SK-N-SH (cell line): Measurements from ENCODE around the gene UCHL5. TPM values are rescaled to one million over a fixed set of nuclear protein-coding genes. Genes with fewer than 3 reads are reported as not detected.

Experiments
- CTCF ChIA-PET: fragments of 300-600, 350-600 bp; formaldehyde crosslinking; extraction: SDS; loops from one replicate; lab custom pipeline; 2021; lab: Yijun Ruan, JAX
- POLR2A ChIA-PET: fragments of 350-600 bp; sonication (Branson Sonifier 250); formaldehyde crosslinking; extraction: SDS; loops from one replicate; lab custom pipeline; 2020; ENCODE audit warnings: antibody characterized with exemption, inconsistent platforms; lab: Yijun Ruan, JAX
- DNase-seq: peaks from one replicate; pipeline ENCODE4 v3.0.0; 2012
- H2AFZ ChIP-seq: fragments of 200-600 bp; sonication (generic); 2 replicates; pipeline ENCODE4 v1.8.1; 2016; ENCODE audit warnings: antibody characterized with exemption, mild to moderate bottlenecking, low read depth
- H3F3A ChIP-seq: fragments of 200-600 bp; sonication (generic); replicated peaks from 2 replicates; pipeline ENCODE3; 2016; ENCODE audit warnings: antibody characterized with exemption, mild to moderate bottlenecking; ENCODE audit not compliant: insufficient read depth
- H3K27ac ChIP-seq, 2 experiments: fragments of 200-500 bp in 1 of 2; fragments of 200-600 bp in 1 of 2; sonication (Bioruptor generic) in 1 of 2; sonication (generic), shearing (Covaris generic) in 1 of 2; 2 replicates each; pipeline versions ENCODE4 v1.5.1 to v1.6.1; 2014 to 2016; ENCODE audit warnings: low read depth in 2 of 2, inconsistent platforms in 1 of 2, low read length in 1 of 2, mild to moderate bottlenecking in 1 of 2, mixed read lengths in 1 of 2
- H3K27me3 ChIP-seq: fragments of 200-600 bp; sonication (generic), shearing (Covaris generic); 2 replicates; pipeline ENCODE4 v1.6.1; 2016; ENCODE audit warnings: mixed run types; ENCODE audit not compliant: insufficient read depth
- H3K36me3 ChIP-seq, 2 experiments: fragments of 200-500 bp in 1 of 2; fragments of 200-600 bp in 1 of 2; sonication (Bioruptor generic) in 1 of 2; sonication (generic) in 1 of 2; replicated peaks in 1 of 2; 2 replicates each; pipeline versions ENCODE3 to v1.5.1; 2014 to 2016; ENCODE audit warnings: low read length in 1 of 2, mild to moderate bottlenecking in 1 of 2; ENCODE audit not compliant: insufficient read depth in 2 of 2, control insufficient read depth in 1 of 2
- H3K4me1 ChIP-seq, 2 experiments: fragments of 200-500 bp in 1 of 2; fragments of 200-600 bp in 1 of 2; sonication (Bioruptor generic) in 1 of 2; sonication (generic), shearing (Covaris generic) in 1 of 2; 2 replicates each; pipeline versions ENCODE4 v1.5.1 to v1.6.1; 2014 to 2016; ENCODE audit warnings: low read depth in 1 of 2, low read length in 1 of 2, mixed run types in 1 of 2; ENCODE audit not compliant: insufficient read depth in 2 of 2, control insufficient read depth in 1 of 2
- H3K4me2 ChIP-seq: fragments of 200-600 bp; sonication (generic), shearing (Covaris generic); 2 replicates; pipeline ENCODE4 v1.6.1; 2017; ENCODE audit warnings: mixed run types
- H3K4me3 ChIP-seq, 2 experiments: fragments of 200-500 bp in 1 of 2; fragments of 200-600 bp in 1 of 2; sonication (Bioruptor generic) in 1 of 2; sonication (generic), shearing (Covaris generic) in 1 of 2; 2 replicates each; pipeline versions ENCODE4 v1.5.1 to v1.8.1; 2014 to 2016; ENCODE audit warnings: low read depth in 2 of 2, inconsistent platforms in 1 of 2, low read length in 1 of 2, mild to moderate bottlenecking in 1 of 2, mixed read lengths in 1 of 2, moderate library complexity in 1 of 2
- H3K79me2 ChIP-seq: fragments of 200-600 bp; sonication (generic); 2 replicates; pipeline ENCODE4 v1.8.1; 2017; ENCODE audit warnings: mild to moderate bottlenecking; ENCODE audit not compliant: insufficient read depth
- H3K9ac ChIP-seq: fragments of 200-600 bp; sonication (generic); 2 replicates; pipeline ENCODE4 v1.6.1; 2017; ENCODE audit warnings: mixed run types
- H3K9me2 ChIP-seq: fragments of 200-600 bp; sonication (generic); 2 replicates; pipeline ENCODE4 v1.6.1; 2017; ENCODE audit warnings: mixed run types
- H3K9me3 ChIP-seq: fragments of 200-600 bp; sonication (generic); 2 replicates; pipeline ENCODE4 v1.6.1; 2017; ENCODE audit warnings: mixed run types, mild to moderate bottlenecking, moderate library complexity
- H4K20me1 ChIP-seq: fragments of 200-600 bp; sonication (generic); 2 replicates; pipeline ENCODE4 v1.6.1; 2017; ENCODE audit warnings: mild to moderate bottlenecking, mixed run types; ENCODE audit not compliant: insufficient read depth
- CHD2 ChIP-seq: fragments of 150-350 bp; IDR thresholded peaks from 2 replicates; pipeline ENCODE4 v1.6.1; 2018; ENCODE audit warnings: low read length; ENCODE audit not compliant: partially characterized antibody
- ELF1 ChIP-seq: IDR thresholded peaks from 2 replicates; pipeline ENCODE4 v1.4.0; 2012
- FOSL2 ChIP-seq: IDR thresholded peaks from 2 replicates; pipeline ENCODE4 v1.4.0; 2012; ENCODE audit warnings: low read depth, mild to moderate bottlenecking, moderate library complexity, borderline replicate concordance
- FOXJ3 ChIP-seq: sonication (generic); formaldehyde crosslinking; IDR thresholded peaks from 2 replicates; pipeline ENCODE4 v1.5.1; 2020; ENCODE audit warnings: mild to moderate bottlenecking, missing genetic modification reagents
- FOXM1 ChIP-seq: IDR thresholded peaks from 2 replicates; pipeline ENCODE4 v1.4.0; 2012; ENCODE audit warnings: low read depth, mild to moderate bottlenecking
- GABPA ChIP-seq: IDR thresholded peaks from 2 replicates; pipeline ENCODE4 v1.4.0; 2012; ENCODE audit warnings: low read depth, mild to moderate bottlenecking
- MEF2A ChIP-seq: IDR thresholded peaks from 2 replicates; pipeline ENCODE4 v1.4.0; 2012; ENCODE audit warnings: low read depth, borderline replicate concordance
- NFIC ChIP-seq: IDR thresholded peaks from 2 replicates; pipeline ENCODE4 v1.4.0; 2012; ENCODE audit warnings: borderline replicate concordance
- NRF1 ChIP-seq: IDR thresholded peaks from 2 replicates; pipeline ENCODE4 v1.6.1; 2012; ENCODE audit warnings: low read depth, mild to moderate bottlenecking, low read length
- RAD21 ChIP-seq: IDR thresholded peaks from 2 replicates; pipeline ENCODE4 v1.6.1; 2012; ENCODE audit warnings: mild to moderate bottlenecking, low read length
- RCOR1 ChIP-seq: fragments of 150-350 bp; IDR thresholded peaks from 2 replicates; pipeline ENCODE4 v1.6.1; 2017; ENCODE audit warnings: antibody characterized with exemption, low read length
- RFX5 ChIP-seq: IDR thresholded peaks from 2 replicates; pipeline ENCODE4 v1.6.1; 2012; ENCODE audit warnings: mild to moderate bottlenecking, improper control_type of control experiment, low read length
- TEAD4 ChIP-seq: IDR thresholded peaks from 2 replicates; pipeline ENCODE4 v1.4.0; 2012; ENCODE audit warnings: mild to moderate bottlenecking, borderline replicate concordance; ENCODE audit not compliant: insufficient read depth
- YY1 ChIP-seq: IDR thresholded peaks from 2 replicates; pipeline ENCODE4 v1.4.0; 2012; ENCODE audit warnings: low read depth, mild to moderate bottlenecking
- WGBS: methylation state at CpG from one replicate; pipeline ENCODE4 v1.1.6; 2017; ENCODE audit warnings: low lambda C conversion rate; 5-methylcytosine and 5-hydroxymethylcytosine counted together
- polyA plus RNA-seq, 3 experiments: library from polyadenylated mRNA; depleted of rRNA; stranded (reverse); fragments of >200 nt; gene quantifications; 2 replicates each; pipeline ENCODE4 v1.2.3, GENCODE V29; 2012
- TF ChIP-seq, protein P1 (sequence below): IDR thresholded peaks from 2 replicates; pipeline ENCODE4 v1.4.0; 2012; ENCODE audit warnings: low read depth, borderline replicate concordance
- TF ChIP-seq, protein P2 (sequence below): IDR thresholded peaks from 2 replicates; pipeline ENCODE4 v1.6.1; 2012; ENCODE audit warnings: mild to moderate bottlenecking, low read depth, low read length, moderate library complexity
- TF ChIP-seq, protein P3 (sequence below): IDR thresholded peaks from 2 replicates; pipeline ENCODE4 v1.4.0; 2012; ENCODE audit warnings: low read depth, borderline replicate concordance
- TF ChIP-seq, protein P4 (sequence below): IDR thresholded peaks from 2 replicates; pipeline ENCODE4 v1.4.0; 2012; ENCODE audit warnings: low read depth
- TF ChIP-seq, protein P5 (sequence below): fragments of 150-350 bp; IDR thresholded peaks from 2 replicates; pipeline ENCODE4 v1.6.1; 2017; ENCODE audit warnings: antibody characterized with exemption, low read length, low read depth, borderline replicate concordance

UCHL5 gene
- polyA plus RNA-seq, 1 of the 3 experiments (the other 2 are of a cell fraction), result 14.9 TPM

DNA sequence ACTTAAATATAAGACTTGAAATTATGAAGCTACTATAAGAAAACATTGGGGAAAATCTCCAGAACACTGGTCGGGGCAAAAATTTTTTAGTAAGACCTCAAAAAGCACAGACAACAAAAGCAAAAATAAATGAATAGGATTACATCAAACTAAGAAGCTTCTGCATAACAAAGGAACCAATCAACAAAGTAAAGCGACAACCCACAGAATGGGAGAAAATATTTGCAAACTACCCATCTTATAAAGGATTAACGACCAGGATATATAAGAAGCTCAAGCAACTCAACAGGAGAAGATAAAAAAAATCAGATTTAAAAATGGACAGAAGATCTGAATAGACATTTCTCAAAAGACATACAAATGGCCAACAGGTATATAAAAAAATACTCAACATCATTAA is 19.1 kb downstream of the UCHL5 start:
- no peaks in the 10 kb centered on the region for H4K20me1 ChIP-seq
- H3K36me3 ChIP-seq, result peaks cover 17 to 18% of the 10 kb centered on the region in 2 experiments
- no peak overlapping the region for H3K27ac ChIP-seq
- H3K4me3 ChIP-seq, result no peak overlapping the region
- POLR2A ChIA-PET, result no interaction called here
- 96% methylated on average over 3 of the region's 3 CpGs for WGBS
- H3K27me3 ChIP-seq, result no peaks in the 10 kb centered on the region
- H3K9ac ChIP-seq, result no peak overlapping the region
- 0 out of 2 replicates have a peak, but pooled peaks cover 9% of the 10 kb centered on the region for H3K9me3 ChIP-seq
- no peak overlapping the region for H2AFZ ChIP-seq
- TF ChIP-seq FOXJ3, result no peak
- no peak for TF ChIP-seq GABPA
- TF ChIP-seq, all 33 proteins: peak for 0
- CTCF ChIA-PET, result interaction anchor here (0.7 to 1.5 kb wide), 2 partner anchors 21 to 235 kb away, joined by 3 to 4 read pairs; no protein-coding TSS in a partner anchor
- peaks cover 45% of the 10 kb centered on the region for H3K79me2 ChIP-seq
- H3F3A ChIP-seq, result no peaks in the 10 kb centered on the region
- H3K4me1 ChIP-seq, result no peaks in the 10 kb centered on the region
- H3K9me2 ChIP-seq, result no peaks in the 10 kb centered on the region
- H3K4me2 ChIP-seq, result no peak overlapping the region
- DNase-seq, result no peak

DNA sequence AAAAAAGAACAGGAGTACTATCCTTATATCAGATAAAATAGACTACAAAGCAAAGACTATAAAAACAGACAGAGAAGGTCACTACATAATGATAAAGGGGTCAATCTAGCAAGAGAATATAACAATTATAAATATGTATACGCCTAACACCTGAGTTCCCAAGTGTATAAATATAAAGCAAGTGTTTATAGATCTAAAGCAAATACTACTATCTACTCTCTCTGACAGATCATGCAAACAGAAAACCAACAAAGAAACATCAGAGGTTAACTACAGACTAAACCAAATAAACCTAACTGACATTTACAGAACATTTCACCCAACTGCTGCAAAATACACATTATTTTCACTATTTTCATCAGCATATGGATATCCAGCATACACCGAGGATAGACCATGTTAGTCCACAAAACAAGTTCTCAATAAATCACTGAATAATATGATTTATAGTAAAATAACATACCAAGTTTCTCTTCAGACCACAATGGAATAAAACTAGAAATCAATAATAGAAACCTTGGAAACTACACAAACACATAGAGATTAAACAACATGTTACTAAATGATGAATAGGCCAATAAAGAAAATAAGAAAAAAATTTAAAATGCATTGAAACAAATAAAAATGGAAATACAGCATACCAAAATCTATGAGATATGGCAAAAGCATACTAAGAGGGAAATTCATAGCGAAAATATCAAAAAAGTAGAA is 22.7 kb downstream of the UCHL5 start:
- H3K79me2 ChIP-seq, result peaks cover 70% of the 10 kb centered on the region
- H3K36me3 ChIP-seq, result peaks cover 7 to 15% of the 10 kb centered on the region in 2 experiments
- CTCF ChIA-PET, result interaction anchor here (0.7 kb wide), 1 partner anchor 22 kb away, joined by 3 read pairs; no protein-coding TSS in a partner anchor
- H4K20me1 ChIP-seq, result no peaks in the 10 kb centered on the region
- WGBS, result 96% methylated on average over 3 of the region's 3 CpGs
- no peak overlapping the region for H3K4me2 ChIP-seq
- no peak overlapping the region for H3K9ac ChIP-seq
- POLR2A ChIA-PET, result no interaction called here
- H3F3A ChIP-seq, result peaks cover 3% of the 10 kb centered on the region
- H3K9me2 ChIP-seq, result no peaks in the 10 kb centered on the region
- no peak for DNase-seq
- no peaks in the 10 kb centered on the region for H3K27me3 ChIP-seq
- H3K9me3 ChIP-seq, result 0 out of 2 replicates have a peak, but pooled peaks cover 9% of the 10 kb centered on the region
- H2AFZ ChIP-seq, result no peak overlapping the region
- TF ChIP-seq YY1 (no peak), TEAD4 (no peak), FOXM1 (no peak), RFX5 (no peak), CHD2 (no peak), RAD21 (no peak), FOSL2 (no peak), NFIC (no peak), RCOR1 (no peak), ELF1 (no peak), MEF2A (no peak), NRF1 (no peak)
- TF ChIP-seq, protein P1, sequence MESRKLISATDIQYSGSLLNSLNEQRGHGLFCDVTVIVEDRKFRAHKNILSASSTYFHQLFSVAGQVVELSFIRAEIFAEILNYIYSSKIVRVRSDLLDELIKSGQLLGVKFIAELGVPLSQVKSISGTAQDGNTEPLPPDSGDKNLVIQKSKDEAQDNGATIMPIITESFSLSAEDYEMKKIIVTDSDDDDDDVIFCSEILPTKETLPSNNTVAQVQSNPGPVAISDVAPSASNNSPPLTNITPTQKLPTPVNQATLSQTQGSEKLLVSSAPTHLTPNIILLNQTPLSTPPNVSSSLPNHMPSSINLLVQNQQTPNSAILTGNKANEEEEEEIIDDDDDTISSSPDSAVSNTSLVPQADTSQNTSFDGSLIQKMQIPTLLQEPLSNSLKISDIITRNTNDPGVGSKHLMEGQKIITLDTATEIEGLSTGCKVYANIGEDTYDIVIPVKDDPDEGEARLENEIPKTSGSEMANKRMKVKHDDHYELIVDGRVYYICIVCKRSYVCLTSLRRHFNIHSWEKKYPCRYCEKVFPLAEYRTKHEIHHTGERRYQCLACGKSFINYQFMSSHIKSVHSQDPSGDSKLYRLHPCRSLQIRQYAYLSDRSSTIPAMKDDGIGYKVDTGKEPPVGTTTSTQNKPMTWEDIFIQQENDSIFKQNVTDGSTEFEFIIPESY, result no peak
- TF ChIP-seq, protein P2, sequence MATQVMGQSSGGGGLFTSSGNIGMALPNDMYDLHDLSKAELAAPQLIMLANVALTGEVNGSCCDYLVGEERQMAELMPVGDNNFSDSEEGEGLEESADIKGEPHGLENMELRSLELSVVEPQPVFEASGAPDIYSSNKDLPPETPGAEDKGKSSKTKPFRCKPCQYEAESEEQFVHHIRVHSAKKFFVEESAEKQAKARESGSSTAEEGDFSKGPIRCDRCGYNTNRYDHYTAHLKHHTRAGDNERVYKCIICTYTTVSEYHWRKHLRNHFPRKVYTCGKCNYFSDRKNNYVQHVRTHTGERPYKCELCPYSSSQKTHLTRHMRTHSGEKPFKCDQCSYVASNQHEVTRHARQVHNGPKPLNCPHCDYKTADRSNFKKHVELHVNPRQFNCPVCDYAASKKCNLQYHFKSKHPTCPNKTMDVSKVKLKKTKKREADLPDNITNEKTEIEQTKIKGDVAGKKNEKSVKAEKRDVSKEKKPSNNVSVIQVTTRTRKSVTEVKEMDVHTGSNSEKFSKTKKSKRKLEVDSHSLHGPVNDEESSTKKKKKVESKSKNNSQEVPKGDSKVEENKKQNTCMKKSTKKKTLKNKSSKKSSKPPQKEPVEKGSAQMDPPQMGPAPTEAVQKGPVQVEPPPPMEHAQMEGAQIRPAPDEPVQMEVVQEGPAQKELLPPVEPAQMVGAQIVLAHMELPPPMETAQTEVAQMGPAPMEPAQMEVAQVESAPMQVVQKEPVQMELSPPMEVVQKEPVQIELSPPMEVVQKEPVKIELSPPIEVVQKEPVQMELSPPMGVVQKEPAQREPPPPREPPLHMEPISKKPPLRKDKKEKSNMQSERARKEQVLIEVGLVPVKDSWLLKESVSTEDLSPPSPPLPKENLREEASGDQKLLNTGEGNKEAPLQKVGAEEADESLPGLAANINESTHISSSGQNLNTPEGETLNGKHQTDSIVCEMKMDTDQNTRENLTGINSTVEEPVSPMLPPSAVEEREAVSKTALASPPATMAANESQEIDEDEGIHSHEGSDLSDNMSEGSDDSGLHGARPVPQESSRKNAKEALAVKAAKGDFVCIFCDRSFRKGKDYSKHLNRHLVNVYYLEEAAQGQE, result no peak
- TF ChIP-seq, protein P3, sequence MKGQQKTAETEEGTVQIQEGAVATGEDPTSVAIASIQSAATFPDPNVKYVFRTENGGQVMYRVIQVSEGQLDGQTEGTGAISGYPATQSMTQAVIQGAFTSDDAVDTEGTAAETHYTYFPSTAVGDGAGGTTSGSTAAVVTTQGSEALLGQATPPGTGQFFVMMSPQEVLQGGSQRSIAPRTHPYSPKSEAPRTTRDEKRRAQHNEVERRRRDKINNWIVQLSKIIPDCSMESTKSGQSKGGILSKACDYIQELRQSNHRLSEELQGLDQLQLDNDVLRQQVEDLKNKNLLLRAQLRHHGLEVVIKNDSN, result no peak
- TF ChIP-seq, protein P4, sequence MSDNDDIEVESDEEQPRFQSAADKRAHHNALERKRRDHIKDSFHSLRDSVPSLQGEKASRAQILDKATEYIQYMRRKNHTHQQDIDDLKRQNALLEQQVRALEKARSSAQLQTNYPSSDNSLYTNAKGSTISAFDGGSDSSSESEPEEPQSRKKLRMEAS, result no peak
- TF ChIP-seq, protein P5, sequence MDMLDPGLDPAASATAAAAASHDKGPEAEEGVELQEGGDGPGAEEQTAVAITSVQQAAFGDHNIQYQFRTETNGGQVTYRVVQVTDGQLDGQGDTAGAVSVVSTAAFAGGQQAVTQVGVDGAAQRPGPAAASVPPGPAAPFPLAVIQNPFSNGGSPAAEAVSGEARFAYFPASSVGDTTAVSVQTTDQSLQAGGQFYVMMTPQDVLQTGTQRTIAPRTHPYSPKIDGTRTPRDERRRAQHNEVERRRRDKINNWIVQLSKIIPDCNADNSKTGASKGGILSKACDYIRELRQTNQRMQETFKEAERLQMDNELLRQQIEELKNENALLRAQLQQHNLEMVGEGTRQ, result no peak
- no peaks in the 10 kb centered on the region for H3K4me1 ChIP-seq
- no peak overlapping the region for H3K4me3 ChIP-seq
- no peak overlapping the region for H3K27ac ChIP-seq
